Thyroid gland (tissue), 4 donors: Measurements from ENCODE around the gene PARD3B.

Experiments
- POLR2A ChIP-seq, 2 donors: fragments of 450-650 bp; IDR thresholded peaks; one replicate each; pipeline ENCODE4 v1.6.1; 2017; ENCODE audit warnings: antibody characterized with exemption in 2 of 2, mild to moderate bottlenecking in 2 of 2, moderate library complexity in 1 of 2
- TF ChIP-seq, protein P1 (sequence below), 6 experiments: fragments of 200-600 bp in 3 of 6; fragments of 450-650 bp in 3 of 6; sonication (generic) in 3 of 6; IDR thresholded peaks; one replicate each; pipeline ENCODE4 v1.5.1; 2016 to 2019; ENCODE audit warnings: antibody characterized with exemption in 6 of 6, mild to moderate bottlenecking in 2 of 6, inconsistent platforms in 1 of 6, moderate library complexity in 1 of 6

DNA sequence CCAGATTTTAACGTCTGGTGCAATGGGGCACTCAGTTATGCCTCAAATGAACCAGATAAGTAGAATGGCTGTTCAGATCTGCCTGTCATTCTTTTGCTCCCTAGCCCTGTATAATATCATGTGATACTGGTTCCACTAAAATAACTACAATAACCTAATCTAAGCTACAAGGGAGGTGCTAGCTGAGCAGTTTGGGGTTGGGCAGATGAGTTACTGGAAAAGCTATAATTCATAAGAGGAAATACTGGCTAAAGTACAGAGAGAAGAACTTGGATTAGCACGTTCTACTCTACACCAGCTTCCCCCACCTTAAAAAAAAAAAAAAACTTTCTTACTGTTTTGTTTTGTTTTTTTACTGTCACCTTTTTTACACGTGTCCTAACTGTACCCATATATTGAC lies 953.7 kb downstream of the PARD3B start:
- TF ChIP-seq, protein P1, sequence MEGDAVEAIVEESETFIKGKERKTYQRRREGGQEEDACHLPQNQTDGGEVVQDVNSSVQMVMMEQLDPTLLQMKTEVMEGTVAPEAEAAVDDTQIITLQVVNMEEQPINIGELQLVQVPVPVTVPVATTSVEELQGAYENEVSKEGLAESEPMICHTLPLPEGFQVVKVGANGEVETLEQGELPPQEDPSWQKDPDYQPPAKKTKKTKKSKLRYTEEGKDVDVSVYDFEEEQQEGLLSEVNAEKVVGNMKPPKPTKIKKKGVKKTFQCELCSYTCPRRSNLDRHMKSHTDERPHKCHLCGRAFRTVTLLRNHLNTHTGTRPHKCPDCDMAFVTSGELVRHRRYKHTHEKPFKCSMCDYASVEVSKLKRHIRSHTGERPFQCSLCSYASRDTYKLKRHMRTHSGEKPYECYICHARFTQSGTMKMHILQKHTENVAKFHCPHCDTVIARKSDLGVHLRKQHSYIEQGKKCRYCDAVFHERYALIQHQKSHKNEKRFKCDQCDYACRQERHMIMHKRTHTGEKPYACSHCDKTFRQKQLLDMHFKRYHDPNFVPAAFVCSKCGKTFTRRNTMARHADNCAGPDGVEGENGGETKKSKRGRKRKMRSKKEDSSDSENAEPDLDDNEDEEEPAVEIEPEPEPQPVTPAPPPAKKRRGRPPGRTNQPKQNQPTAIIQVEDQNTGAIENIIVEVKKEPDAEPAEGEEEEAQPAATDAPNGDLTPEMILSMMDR (IDR thresholded peaks at IDR 0.05), result no peak
- TF ChIP-seq POLR2A (IDR thresholded peaks at IDR 0.05), result no peak
